ENCODE data around the gene SYT13. TPM values are rescaled to one million over a fixed set of nuclear protein-coding genes. Genes with fewer than 3 reads are reported as not detected.

The SYT13 gene
- total and polyA plus RNA-seq, 10 of the 15 experiments (the other 5 are each of a cell fraction or from before 2014, with no cell fraction given) = not detected

GRCh38 chr11:45280449-45280848 lies 5.7 kb downstream of the SYT13 start (continued):
- no peak for TF ChIP-seq PRDM15 (CRISPR knock-in tag; IDR thresholded peaks at IDR 0.05)
- no peak for TF ChIP-seq SIX5 (IDR thresholded peaks at IDR 0.05; ENCODE audit: low read depth, low read length, severe bottlenecking)
- TF ChIP-seq HSF1 (IDR thresholded peaks at IDR 0.05; ENCODE audit: low read depth, low read length) = no peak

- Histone ChIP-seq H3K36me3 (ENCODE audit: control insufficient read depth in 2 of 2, insufficient read depth in 2 of 2, low read length in 1 of 2) (no peaks in the 10 kb centered on the region), H3K4me3 (no peak overlapping the region), H3K79me2 (ENCODE audit: control insufficient read depth, insufficient read depth, low read length) (no peaks in the 10 kb centered on the region), H3K27me3 (replicated peaks in 1 of 2; ENCODE audit: control insufficient read depth in 2 of 2, insufficient read depth in 2 of 2, low read length in 1 of 2) (peaks cover 2 to 3% of the 10 kb centered on the region in 2 experiments), H2AFZ (ENCODE audit: control insufficient read depth, low read depth, low read length) (no peak overlapping the region), H3K27ac (ENCODE audit: control insufficient read depth, insufficient read depth) (no peak overlapping the region), H3K9ac (ENCODE audit: control insufficient read depth, insufficient read depth, low read length) (no peak overlapping the region), H3K4me2 (ENCODE audit: control insufficient read depth, insufficient read depth) (no peak overlapping the region), H3K4me1 (ENCODE audit: control insufficient read depth, insufficient read depth, low read length) (no peaks in the 10 kb centered on the region), H4K20me1 (ENCODE audit: control insufficient read depth, insufficient read depth) (no peaks in the 10 kb centered on the region), H3K9me3 (replicated peaks; ENCODE audit: control insufficient read depth, insufficient read depth, low read length) (0 out of 3 replicates have a peak, but pooled peaks cover 2% of the 10 kb centered on the region)
- intact Hi-C loops (cut with micrococcal nuclease; ENCODE audit: unreplicated experiment) = no loop called here
- in situ Hi-C loops (cut with MboI) = no loop called here
- ChIA-PET SMC1A (ENCODE audit: uncharacterized antibody, unreplicated experiment) (no interaction called here), POLR2A (no interaction called here), CTCF (no interaction called here), RAD21 (ENCODE audit: unreplicated experiment) (no interaction called here)
- no TSS peak for BruUV-seq (replicated peaks)
- ATAC-seq = no peak
- 20% methylated on average over 2 of the region's 2 CpGs for WGBS (ENCODE audit: insufficient coverage, insufficient replicate concordance, low lambda C conversion rate, missing lambda C conversion rate)
- no peak for FAIRE-seq
- DNase-seq (ENCODE audit: low read depth, low spot score) = no peak
- TF ChIP-seq NFXL1 (IDR thresholded peaks at IDR 0.05; ENCODE audit: borderline replicate concordance) (no peak), BCL11A (IDR thresholded peaks at IDR 0.05; ENCODE audit: low read depth, low read length) (no peak), IRF3 (IDR thresholded peaks at IDR 0.05) (no peak), KDM1A (IDR thresholded peaks at IDR 0.05; ENCODE audit: borderline replicate concordance) (no peak), TCF3 (IDR thresholded peaks at IDR 0.05; ENCODE audit: borderline replicate concordance, insufficient read depth, low read depth, low read length) (no peak), PAX5 (IDR thresholded peaks at IDR 0.05; ENCODE audit: borderline replicate concordance, low read depth, low read length) (no peak), ASH2L (IDR thresholded peaks at IDR 0.05; ENCODE audit: borderline replicate concordance, low read depth) (no peak), SREBF2 (IDR thresholded peaks at IDR 0.05; ENCODE audit: low read length) (no peak), MEF2B (IDR thresholded peaks at IDR 0.05; ENCODE audit: partially characterized antibody, poor library complexity, severe bottlenecking) (no peak)
These were observed 6.5 kb downstream of the SYT13 start for GRCh38 chr11:45279645-45280044.

All from GM12878 (cell line).